Peyer's patch (tissue), 4 donors: Measurements from ENCODE around the gene IFT52.

Source experiments
- POLR2A ChIP-seq, 2 donors: fragments of 450-650 bp; IDR thresholded peaks; one replicate each; pipeline ENCODE4 v1.5.1; 2017; ENCODE audit warnings: antibody characterized with exemption in 2 of 2, mild to moderate bottlenecking in 2 of 2, moderate library complexity in 2 of 2
- TF ChIP-seq, protein P1 (sequence below), 6 experiments: fragments of 450-650 bp in 4 of 6; fragments of 200-600 bp in 2 of 6; sonication (generic) in 1 of 6; IDR thresholded peaks; one replicate each; pipeline ENCODE4 v1.5.1; 2017 to 2019; ENCODE audit warnings: antibody characterized with exemption in 6 of 6, mild to moderate bottlenecking in 3 of 6, moderate library complexity in 1 of 6

DNA sequence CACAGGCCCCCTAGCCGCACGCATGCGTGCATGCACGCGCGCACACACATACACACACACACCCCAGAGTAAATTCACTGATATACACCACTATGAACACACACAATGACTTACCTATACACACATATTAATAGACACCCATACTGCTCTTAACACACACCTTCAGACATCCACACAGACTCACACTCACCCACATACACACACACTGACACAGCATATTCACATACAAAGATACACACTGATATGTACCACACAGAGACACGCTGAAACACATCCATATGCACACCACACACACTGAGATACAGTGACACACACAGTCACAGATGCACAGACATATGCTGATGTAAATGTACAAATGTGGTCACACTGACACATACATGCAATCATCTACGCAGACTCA is 26.3 kb upstream of the IFT52 start:
- TF ChIP-seq POLR2A (IDR thresholded peaks at IDR 0.05), result no peak
- TF ChIP-seq, protein P1, sequence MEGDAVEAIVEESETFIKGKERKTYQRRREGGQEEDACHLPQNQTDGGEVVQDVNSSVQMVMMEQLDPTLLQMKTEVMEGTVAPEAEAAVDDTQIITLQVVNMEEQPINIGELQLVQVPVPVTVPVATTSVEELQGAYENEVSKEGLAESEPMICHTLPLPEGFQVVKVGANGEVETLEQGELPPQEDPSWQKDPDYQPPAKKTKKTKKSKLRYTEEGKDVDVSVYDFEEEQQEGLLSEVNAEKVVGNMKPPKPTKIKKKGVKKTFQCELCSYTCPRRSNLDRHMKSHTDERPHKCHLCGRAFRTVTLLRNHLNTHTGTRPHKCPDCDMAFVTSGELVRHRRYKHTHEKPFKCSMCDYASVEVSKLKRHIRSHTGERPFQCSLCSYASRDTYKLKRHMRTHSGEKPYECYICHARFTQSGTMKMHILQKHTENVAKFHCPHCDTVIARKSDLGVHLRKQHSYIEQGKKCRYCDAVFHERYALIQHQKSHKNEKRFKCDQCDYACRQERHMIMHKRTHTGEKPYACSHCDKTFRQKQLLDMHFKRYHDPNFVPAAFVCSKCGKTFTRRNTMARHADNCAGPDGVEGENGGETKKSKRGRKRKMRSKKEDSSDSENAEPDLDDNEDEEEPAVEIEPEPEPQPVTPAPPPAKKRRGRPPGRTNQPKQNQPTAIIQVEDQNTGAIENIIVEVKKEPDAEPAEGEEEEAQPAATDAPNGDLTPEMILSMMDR (IDR thresholded peaks at IDR 0.05), result no peak
